Measurements from ENCODE around the gene PDIA5.

Gene PDIA5

DNA sequence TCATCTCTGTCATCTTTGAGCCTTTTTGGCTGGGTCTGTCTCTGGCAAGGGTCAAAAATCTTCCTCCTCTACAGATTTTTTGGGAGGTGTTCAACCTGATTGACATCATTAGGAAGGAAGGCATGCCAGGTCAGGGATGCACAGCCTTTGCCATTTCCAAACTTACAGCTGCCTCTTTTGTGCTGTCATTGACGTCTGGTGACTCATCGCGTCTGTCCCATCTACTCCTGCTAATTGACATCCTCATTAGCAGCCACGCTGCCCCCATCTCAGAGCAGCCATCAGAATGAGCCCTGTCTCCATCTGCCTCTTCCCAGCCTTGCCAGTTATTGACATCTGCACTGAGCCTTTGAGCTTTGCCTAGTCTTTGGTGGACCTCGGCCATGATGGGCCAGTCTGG lies 53.0 kb downstream of the PDIA5 start:
- no peak for DNase-seq (ENCODE audit: low read depth, low spot score)
- in situ Hi-C loops (cut with HindIII; ENCODE audit: low sequenced_read_pairs): no loop called here
- no peak overlapping the region for H3K4me3 ChIP-seq (ENCODE audit: low read depth, low read length)
- TF ChIP-seq, protein P1, sequence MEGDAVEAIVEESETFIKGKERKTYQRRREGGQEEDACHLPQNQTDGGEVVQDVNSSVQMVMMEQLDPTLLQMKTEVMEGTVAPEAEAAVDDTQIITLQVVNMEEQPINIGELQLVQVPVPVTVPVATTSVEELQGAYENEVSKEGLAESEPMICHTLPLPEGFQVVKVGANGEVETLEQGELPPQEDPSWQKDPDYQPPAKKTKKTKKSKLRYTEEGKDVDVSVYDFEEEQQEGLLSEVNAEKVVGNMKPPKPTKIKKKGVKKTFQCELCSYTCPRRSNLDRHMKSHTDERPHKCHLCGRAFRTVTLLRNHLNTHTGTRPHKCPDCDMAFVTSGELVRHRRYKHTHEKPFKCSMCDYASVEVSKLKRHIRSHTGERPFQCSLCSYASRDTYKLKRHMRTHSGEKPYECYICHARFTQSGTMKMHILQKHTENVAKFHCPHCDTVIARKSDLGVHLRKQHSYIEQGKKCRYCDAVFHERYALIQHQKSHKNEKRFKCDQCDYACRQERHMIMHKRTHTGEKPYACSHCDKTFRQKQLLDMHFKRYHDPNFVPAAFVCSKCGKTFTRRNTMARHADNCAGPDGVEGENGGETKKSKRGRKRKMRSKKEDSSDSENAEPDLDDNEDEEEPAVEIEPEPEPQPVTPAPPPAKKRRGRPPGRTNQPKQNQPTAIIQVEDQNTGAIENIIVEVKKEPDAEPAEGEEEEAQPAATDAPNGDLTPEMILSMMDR (IDR thresholded peaks at IDR 0.05; ENCODE audit: low read depth, low read length): no peak

DNA sequence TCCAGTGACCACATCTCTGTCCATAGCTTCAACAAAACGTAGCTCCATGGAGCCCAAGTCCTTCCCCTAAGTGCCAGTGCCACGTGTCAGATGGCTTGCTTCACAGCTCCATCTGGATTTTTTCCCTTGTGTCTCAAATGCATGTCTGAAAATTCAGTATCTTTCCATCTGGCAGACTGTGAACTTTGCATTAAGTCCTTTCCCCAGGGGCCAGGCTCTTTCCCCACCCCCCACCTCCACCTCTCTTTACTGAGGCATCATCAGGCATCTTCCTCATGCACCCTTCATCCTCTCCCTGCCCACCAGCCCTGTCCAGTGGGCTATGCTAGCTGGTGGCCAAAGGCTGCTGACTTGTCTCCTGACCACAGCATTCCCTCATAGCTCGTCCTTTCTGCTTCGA lies 53.7 kb downstream of the PDIA5 start:
- TF ChIP-seq, protein P1 (IDR thresholded peaks at IDR 0.05; ENCODE audit: low read depth, low read length): no peak
- DNase-seq (ENCODE audit: low read depth, low spot score): no peak
- in situ Hi-C loops (cut with HindIII; ENCODE audit: low sequenced_read_pairs): no loop called here
- H3K4me3 ChIP-seq (ENCODE audit: low read depth, low read length): no peak overlapping the region

DNA sequence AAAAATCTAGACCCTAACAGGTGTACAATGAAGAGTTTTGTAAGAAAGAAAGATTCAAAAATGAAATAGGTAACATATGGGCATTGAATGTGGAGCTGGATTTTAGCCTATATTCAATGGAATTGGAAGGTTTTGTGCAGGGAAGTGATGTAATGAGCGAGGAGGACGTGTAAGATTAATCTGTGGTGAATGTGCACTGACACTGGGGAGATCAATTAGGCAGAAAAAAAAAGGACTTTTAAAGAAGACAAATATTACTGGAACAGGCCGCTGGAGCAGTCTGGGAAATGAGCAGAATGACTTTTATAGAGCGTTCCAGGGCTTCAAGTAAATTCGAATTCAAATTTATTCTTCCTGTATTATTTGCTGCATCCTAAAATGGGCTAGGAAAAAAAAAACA lies 55.2 kb downstream of the PDIA5 start:
- in situ Hi-C loops (cut with HindIII; ENCODE audit: low sequenced_read_pairs): no loop called here
- TF ChIP-seq, protein P1 (IDR thresholded peaks at IDR 0.05; ENCODE audit: low read depth, low read length): no peak
- no peak overlapping the region for H3K4me3 ChIP-seq (ENCODE audit: low read depth, low read length)
- no peak for DNase-seq (ENCODE audit: low read depth, low spot score)

DNA sequence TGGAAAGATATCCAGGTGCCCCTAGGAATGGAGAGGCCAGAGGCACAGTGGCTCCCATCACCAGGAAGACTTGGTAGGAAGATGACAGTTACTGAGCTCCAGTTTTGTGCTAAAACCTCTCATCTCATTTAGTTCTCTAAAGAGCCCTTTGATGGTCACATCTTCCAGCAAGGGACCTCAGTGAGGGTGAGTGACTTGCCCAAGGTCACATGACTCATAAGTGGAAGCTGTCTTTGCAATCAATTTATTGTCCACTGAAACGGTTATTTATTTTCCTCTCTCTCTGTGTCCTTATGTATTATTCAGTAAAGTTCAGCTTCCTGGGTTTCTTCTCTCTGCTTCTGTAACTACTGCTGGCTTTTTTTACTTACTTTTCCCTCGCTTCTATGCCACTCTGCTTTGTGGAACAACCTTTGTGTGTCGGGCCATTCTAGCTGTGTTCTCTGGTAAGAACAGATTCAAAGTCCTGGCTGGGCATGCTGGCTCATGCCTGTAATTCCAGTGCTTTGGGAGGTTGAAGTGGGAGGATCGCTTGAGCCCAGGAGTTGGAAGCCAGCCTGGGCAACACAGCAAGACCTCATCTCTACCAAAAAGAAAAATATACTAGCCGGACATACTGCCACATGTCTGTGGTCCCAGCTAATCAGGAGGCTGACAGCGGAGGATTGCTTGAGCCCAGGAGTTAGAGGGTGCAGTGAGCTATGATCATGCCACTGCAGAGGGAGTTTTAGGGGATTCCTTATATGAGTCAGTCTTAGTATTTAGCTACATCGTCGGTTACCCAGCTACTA lies 55.9 kb downstream of the PDIA5 start:
- TF ChIP-seq, protein P1 (IDR thresholded peaks at IDR 0.05; ENCODE audit: low read depth, low read length): no peak
- H3K4me3 ChIP-seq (ENCODE audit: low read depth, low read length): no peak overlapping the region
- peak; percentile 34 for DNase-seq (ENCODE audit: low read depth, low spot score)
- in situ Hi-C loops (cut with HindIII; ENCODE audit: low sequenced_read_pairs): no loop called here

DNA sequence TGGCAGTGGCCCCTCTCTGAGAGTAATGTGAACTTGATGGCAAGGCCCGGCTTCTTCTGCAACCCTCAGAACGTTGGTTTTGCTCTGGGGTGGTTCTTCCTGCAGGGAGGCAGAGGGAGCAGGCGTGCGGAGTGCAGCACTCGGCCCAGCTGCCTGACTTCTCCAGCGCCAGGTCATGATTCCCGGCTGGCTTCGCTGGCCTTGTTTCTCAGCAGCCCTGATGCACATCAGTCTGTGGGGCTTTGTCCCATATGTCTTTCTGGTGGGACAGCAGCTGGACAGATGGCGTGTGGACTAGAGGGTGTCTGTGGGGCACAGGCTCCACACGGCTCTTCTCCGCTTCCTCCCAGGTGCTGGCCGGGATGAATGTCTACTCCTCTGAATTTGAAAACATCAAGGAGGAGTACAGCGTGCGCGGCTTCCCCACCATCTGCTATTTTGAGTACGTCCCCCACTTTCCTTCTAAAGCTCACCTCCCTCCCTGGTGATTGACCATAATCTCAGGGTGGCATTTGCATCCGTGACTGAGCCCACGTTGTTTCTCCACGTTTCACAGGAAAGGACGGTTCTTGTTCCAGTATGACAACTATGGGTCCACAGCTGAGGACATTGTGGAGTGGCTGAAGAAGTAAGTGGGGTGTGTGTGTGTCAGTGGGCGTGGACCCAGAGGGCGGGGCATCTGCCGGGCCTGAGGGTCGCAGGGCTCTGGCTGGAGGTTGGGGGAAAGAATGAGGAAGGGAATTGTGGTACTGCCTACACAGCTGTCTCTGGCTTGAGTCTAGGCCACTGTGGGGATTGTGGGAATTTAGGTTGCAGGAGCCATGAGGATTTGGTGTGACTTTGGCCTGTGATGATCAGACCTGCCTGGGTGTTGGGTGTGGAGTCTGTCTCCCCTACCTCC lies 57.1 kb downstream of the PDIA5 start:
- TF ChIP-seq, protein P1 (IDR thresholded peaks at IDR 0.05; ENCODE audit: low read depth, low read length): no peak
- H3K4me3 ChIP-seq (ENCODE audit: low read depth, low read length): no peak overlapping the region
- DNase-seq (ENCODE audit: low read depth, low spot score): no peak
- in situ Hi-C loops (cut with HindIII; ENCODE audit: low sequenced_read_pairs): no loop called here

DNA sequence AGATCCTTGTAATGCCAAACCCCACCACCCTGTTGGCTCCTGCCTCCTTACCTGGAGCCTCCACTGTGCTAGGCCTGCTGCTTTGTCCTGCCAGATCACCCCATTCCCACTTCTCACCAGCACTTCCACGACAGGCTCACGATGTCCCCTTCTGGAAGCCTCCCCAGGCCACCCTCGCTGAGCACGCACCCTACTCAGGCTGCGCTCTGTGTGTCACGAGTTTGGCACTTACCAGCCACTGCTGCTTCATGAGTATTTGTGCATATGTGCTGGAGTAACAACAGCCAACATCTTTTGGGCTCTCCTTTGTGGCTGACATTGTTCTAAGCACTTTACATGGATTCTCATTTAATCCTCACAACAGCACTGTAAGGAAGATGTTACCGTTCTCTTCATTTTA lies 58.1 kb downstream of the PDIA5 start:
- TF ChIP-seq, protein P1 (IDR thresholded peaks at IDR 0.05; ENCODE audit: low read depth, low read length): no peak
- in situ Hi-C loops (cut with HindIII; ENCODE audit: low sequenced_read_pairs): no loop called here
- no peak for DNase-seq (ENCODE audit: low read depth, low spot score)

More for the DNA sequence above, 58.1 kb downstream of the PDIA5 start:
- no peak overlapping the region for H3K4me3 ChIP-seq (ENCODE audit: low read depth, low read length)

Measured in astrocyte of the spinal cord (primary cell).